ENCODE results near the gene NOC2L. TPM values are rescaled to one million over a fixed set of nuclear protein-coding genes. Genes with fewer than 3 reads are reported as not detected.

NOC2L gene
- total and polyA plus RNA-seq, 2 donors (not counting 3 experiments of a cell fraction or from before 2014, with no cell fraction given) = 55.3 to 87.9 TPM

DNA sequence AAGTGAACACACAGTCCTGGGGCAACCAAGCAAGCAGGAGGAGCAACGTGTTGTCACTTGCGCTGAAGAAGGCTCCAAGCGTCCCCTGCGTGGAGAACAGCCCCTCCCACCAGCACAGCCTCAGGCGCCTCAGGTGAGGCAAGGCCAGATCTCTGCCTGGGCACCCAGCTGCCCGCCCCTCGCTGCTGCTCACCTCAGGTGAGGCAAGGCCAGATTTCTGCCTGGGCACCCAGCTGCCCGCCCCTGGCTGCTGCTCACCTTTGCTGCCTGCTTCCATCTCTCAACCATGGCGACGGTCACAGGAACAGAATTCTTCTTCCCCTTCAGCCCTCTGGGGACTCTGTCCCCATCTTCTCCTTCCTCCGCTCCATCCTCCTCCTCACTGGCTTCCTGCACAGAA, 2.4 kb downstream of the NOC2L start:
- DNase-seq (ENCODE audit: low read depth, low spot score) (no peak), FAIRE-seq (no peak)
- H2AFZ ChIP-seq (ENCODE audit: low read depth, low read length) = no peak overlapping the region
- dilution Hi-C loops (cut with MboI; ENCODE audit: extremely low pct_ligation_motif_present, low sequenced_read_pairs) = no loop called here
- H3K9ac ChIP-seq (replicated peaks; ENCODE audit: extremely low read depth, insufficient read depth, low read length) = no peak overlapping the region
- no peaks in the 10 kb centered on the region for H3K9me3 ChIP-seq (replicated peaks; ENCODE audit: control insufficient read depth, insufficient read depth, low read length)
- ChIA-PET POLR2A (no interaction called here), CTCF (no interaction called here)
- no peaks in the 10 kb centered on the region for H4K20me1 ChIP-seq (replicated peaks; ENCODE audit: control insufficient read depth, extremely low read depth, insufficient read depth, low read length)
- peaks cover 0 to 44% of the 10 kb centered on the region in 2 experiments for H3K36me3 ChIP-seq (ENCODE audit: control insufficient read depth in 2 of 2, extremely low read depth in 1 of 2, insufficient read depth in 2 of 2, low read length in 2 of 2)
- H3K27me3 ChIP-seq (ENCODE audit: control insufficient read depth in 2 of 2, insufficient read depth in 2 of 2, low read length in 2 of 2) = no peaks in the 10 kb centered on the region
- no peaks in the 10 kb centered on the region for H3K9me1 ChIP-seq (replicated peaks; ENCODE audit: control insufficient read depth, extremely low read depth, insufficient read depth, low read length)
- BruUV-seq (replicated peaks) = no TSS peak
- H3K27ac ChIP-seq (ENCODE audit: insufficient read depth, low read depth, low read length) = no peak overlapping the region
- H3K4me2 ChIP-seq (ENCODE audit: insufficient read depth, low read length) = no peak overlapping the region
- H3K79me2 ChIP-seq (ENCODE audit: control insufficient read depth, insufficient read depth, low read length) = peaks cover 18% of the 10 kb centered on the region
- H3K4me3 ChIP-seq (replicated peaks in 1 of 3; ENCODE audit: insufficient read depth in 1 of 3, low read depth in 1 of 3, low read length in 3 of 3) = no peak overlapping the region
- TF ChIP-seq POLR2A (IDR thresholded peaks at IDR 0.05; ENCODE audit: low read depth, low read length) = no peak
- no peak for TF ChIP-seq EZH2 (IDR thresholded peaks at IDR 0.05; ENCODE audit: borderline replicate concordance, low read depth, low read length, severe bottlenecking)
- TF ChIP-seq MAX (IDR thresholded peaks at IDR 0.05; ENCODE audit: insufficient read depth, insufficient read length) = no peak
- TF ChIP-seq FOS (IDR thresholded peaks at IDR 0.05; ENCODE audit: borderline replicate concordance, insufficient read depth, low read length) = no peak
- TF ChIP-seq CTCF (IDR thresholded peaks at IDR 0.05; ENCODE audit: extremely low read depth in 1 of 2, insufficient read depth in 1 of 2, low read depth in 1 of 2, low read length in 2 of 2) = no peak
- TF ChIP-seq MYC (IDR thresholded peaks at IDR 0.05; ENCODE audit: low read depth, low read length) = no peak
- TF ChIP-seq JUN (IDR thresholded peaks at IDR 0.05; ENCODE audit: borderline replicate concordance, insufficient read depth, insufficient read length, low read depth) = no peak
- no peak for TF ChIP-seq POLR2AphosphoS5 (IDR thresholded peaks at IDR 0.05; ENCODE audit: insufficient read depth, low read depth, low read length)
- no peak for TF ChIP-seq GATA2 (IDR thresholded peaks at IDR 0.05; ENCODE audit: insufficient read depth, insufficient read length, low read depth, low read length)
- H3K4me1 ChIP-seq (ENCODE audit: control insufficient read depth, extremely low read depth, insufficient read depth, low read length) = peaks cover 5% of the 10 kb centered on the region
- intact Hi-C loops (cut with micrococcal nuclease) = loop anchor here (5.0 kb wide), 1 partner anchor 34 kb away; the partner anchor contains the start of gene SAMD11

Measured in endothelial cell of umbilical vein (primary cell).